UCSD-AML1 (cell line): ENCODE results near the gene TMEM164.
"Not testable (repeated sequence)": the region's sequence is repeated elsewhere in the genome, so short reads cannot be mapped to it uniquely, and the experiment has no call there.

Experiments
- DNase-seq: peaks from one replicate; lab custom pipeline; 2025; ENCODE audit not compliant: unreplicated experiment; lab: John Stamatoyannopoulos, UW

The TMEM164 gene

GRCh38 chrX:110125446-110126162 lies 122.7 kb downstream of the TMEM164 start:
- no peak for DNase-seq

GRCh38 chrX:110131031-110131430 lies 128.1 kb downstream of the TMEM164 start:
- DNase-seq = no peak

- no peak for DNase-seq
Observed at GRCh38 chrX:110132450-110133114, 129.7 kb downstream of the TMEM164 start.

- DNase-seq = no peak
Observed at GRCh38 chrX:110133735-110134370, 130.9 kb downstream of the TMEM164 start.

GRCh38 chrX:110135618-110136017 lies 132.7 kb downstream of the TMEM164 start:
- no peak for DNase-seq

GRCh38 chrX:110136136-110136535 lies 133.2 kb downstream of the TMEM164 start:
- DNase-seq = no peak

GRCh38 chrX:110138557-110138956 lies 135.6 kb downstream of the TMEM164 start:
- DNase-seq = no peak

GRCh38 chrX:110139172-110139571 lies 136.3 kb downstream of the TMEM164 start:
- no peak for DNase-seq

GRCh38 chrX:110142096-110142495 lies 139.2 kb downstream of the TMEM164 start:
- DNase-seq = no peak

GRCh38 chrX:110143454-110144210 lies 140.7 kb downstream of the TMEM164 start:
- no peak for DNase-seq

GRCh38 chrX:110145311-110145710 lies 142.4 kb downstream of the TMEM164 start:
- DNase-seq = no peak

- DNase-seq = peak; percentile 14
Observed at GRCh38 chrX:110145854-110146253, 142.9 kb downstream of the TMEM164 start.

- DNase-seq = no peak
Observed at GRCh38 chrX:110146521-110146920, 143.6 kb downstream of the TMEM164 start.

GRCh38 chrX:110153244-110153643 lies 150.3 kb downstream of the TMEM164 start:
- DNase-seq = no peak

- DNase-seq = no peak
Observed at GRCh38 chrX:110153896-110154295, 151.0 kb downstream of the TMEM164 start.

GRCh38 chrX:110154328-110154727 lies 151.4 kb downstream of the TMEM164 start:
- DNase-seq = not testable (repeated sequence)

GRCh38 chrX:110155759-110156158 lies 152.8 kb downstream of the TMEM164 start:
- no peak for DNase-seq

GRCh38 chrX:110156167-110156754 lies 153.3 kb downstream of the TMEM164 start:
- no peak for DNase-seq

- DNase-seq = no peak
Observed at GRCh38 chrX:110157444-110157843, 154.5 kb downstream of the TMEM164 start.

GRCh38 chrX:110159235-110159634 lies 156.3 kb downstream of the TMEM164 start:
- DNase-seq = no peak

GRCh38 chrX:110159865-110160264 lies 157.0 kb downstream of the TMEM164 start:
- DNase-seq = no peak
